ENCODE data around the gene ANKFN1.

DNA sequence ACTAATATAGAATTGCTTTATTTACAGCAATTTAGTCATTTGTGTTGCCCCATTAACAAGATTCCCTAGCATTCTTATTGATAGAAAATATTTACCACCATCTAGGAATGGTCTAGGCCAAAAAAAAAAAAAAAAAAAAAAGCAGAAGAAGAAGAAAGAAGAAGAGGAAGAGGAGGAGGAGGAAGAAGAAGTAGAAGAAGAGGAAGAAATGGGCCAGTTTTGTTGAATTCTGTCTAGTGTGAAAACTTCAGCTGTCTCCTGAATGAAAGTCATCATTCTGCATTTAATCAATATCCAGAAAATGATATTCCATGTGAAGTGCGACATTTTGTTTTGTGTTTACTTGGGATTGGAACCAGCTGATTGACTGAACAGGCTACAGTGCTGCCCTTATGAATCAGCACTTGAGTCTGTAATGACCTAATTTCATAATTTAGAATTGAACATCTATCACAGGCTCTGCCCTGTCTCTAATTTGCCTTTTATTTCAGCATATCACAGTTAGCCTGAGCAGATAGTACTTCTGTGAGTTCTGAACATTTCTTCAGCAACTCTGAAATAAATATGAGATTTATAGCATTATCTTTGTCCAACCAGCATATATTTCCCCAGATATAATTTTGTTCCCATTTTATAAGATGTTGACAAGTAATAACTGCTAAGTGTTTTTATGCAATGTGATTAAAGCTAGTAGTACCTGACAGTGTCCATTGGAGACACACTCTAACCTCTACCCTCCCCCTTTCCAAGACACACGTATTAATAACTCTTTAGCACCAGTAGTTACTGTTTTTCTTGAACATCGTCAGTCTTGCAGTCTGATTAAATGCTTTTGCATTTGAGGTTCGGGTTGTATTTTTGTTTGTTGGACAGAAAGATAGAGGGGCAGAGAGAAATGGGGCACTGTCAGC, 5.9 kb downstream of the ANKFN1 start:
- TF ChIP-seq, protein P1, sequence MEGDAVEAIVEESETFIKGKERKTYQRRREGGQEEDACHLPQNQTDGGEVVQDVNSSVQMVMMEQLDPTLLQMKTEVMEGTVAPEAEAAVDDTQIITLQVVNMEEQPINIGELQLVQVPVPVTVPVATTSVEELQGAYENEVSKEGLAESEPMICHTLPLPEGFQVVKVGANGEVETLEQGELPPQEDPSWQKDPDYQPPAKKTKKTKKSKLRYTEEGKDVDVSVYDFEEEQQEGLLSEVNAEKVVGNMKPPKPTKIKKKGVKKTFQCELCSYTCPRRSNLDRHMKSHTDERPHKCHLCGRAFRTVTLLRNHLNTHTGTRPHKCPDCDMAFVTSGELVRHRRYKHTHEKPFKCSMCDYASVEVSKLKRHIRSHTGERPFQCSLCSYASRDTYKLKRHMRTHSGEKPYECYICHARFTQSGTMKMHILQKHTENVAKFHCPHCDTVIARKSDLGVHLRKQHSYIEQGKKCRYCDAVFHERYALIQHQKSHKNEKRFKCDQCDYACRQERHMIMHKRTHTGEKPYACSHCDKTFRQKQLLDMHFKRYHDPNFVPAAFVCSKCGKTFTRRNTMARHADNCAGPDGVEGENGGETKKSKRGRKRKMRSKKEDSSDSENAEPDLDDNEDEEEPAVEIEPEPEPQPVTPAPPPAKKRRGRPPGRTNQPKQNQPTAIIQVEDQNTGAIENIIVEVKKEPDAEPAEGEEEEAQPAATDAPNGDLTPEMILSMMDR (IDR thresholded peaks at IDR 0.05 in 4 of 5, conservative IDR thresholded peaks at IDR 0.05 in 1 of 5) = no peak
- no peak for TF ChIP-seq POLR2A (IDR thresholded peaks at IDR 0.05)
